PC-9 (cell line): ENCODE data around the gene KREMEN1.

Experiments
- EZH2 ChIP-seq: fragments of 200-600 bp; sonication (generic); IDR thresholded peaks from 2 replicates; pipeline ENCODE4 v1.8.0; 2017; ENCODE audit warnings: antibody characterized with exemption, low read depth
- TF ChIP-seq, protein P1 (sequence below): fragments of 200-600 bp; sonication (generic); conservative IDR thresholded peaks from 2 replicates; pipeline ENCODE4 v1.6.1; 2017; ENCODE audit warnings: mixed run types, antibody characterized with exemption, mild to moderate bottlenecking, moderate library complexity

DNA sequence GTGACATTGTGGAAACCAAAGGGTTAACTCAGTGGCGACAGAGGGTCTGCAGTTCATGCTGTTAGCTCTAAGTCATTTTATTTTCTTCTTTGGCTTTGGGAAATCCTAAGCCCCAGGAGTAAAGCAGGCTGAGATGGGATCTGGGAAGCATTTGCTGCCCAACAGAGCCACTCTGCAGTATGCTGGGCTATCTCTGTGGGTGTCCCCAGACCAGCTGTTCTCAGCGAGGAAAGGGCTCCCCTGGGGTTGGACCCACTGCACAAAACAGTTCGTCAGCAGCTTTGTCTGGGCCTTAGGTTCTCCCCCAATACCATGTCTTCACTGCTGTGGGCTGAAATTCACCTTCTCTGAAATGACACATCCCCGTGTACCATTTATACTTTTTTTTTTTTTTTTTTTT lies 34.0 kb downstream of the KREMEN1 start:
- no peak for TF ChIP-seq EZH2
- TF ChIP-seq, protein P1, sequence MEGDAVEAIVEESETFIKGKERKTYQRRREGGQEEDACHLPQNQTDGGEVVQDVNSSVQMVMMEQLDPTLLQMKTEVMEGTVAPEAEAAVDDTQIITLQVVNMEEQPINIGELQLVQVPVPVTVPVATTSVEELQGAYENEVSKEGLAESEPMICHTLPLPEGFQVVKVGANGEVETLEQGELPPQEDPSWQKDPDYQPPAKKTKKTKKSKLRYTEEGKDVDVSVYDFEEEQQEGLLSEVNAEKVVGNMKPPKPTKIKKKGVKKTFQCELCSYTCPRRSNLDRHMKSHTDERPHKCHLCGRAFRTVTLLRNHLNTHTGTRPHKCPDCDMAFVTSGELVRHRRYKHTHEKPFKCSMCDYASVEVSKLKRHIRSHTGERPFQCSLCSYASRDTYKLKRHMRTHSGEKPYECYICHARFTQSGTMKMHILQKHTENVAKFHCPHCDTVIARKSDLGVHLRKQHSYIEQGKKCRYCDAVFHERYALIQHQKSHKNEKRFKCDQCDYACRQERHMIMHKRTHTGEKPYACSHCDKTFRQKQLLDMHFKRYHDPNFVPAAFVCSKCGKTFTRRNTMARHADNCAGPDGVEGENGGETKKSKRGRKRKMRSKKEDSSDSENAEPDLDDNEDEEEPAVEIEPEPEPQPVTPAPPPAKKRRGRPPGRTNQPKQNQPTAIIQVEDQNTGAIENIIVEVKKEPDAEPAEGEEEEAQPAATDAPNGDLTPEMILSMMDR = no peak
